Measurements from ENCODE around the gene KIAA1671. TPM values are rescaled to one million over a fixed set of nuclear protein-coding genes. Genes with fewer than 3 reads are reported as not detected.
"Not testable (repeated sequence)": the region's sequence is repeated elsewhere in the genome, so short reads cannot be mapped to it uniquely, and the experiment has no call there.

KIAA1671 gene
- polyA plus RNA-seq, 1 donor, result 34.8 TPM

- DNase-seq (ENCODE audit: low read depth), result no peak
Measured at GRCh38 chr22:25170426-25170980, 218.0 kb downstream of the KIAA1671 start.

- no peak for DNase-seq (ENCODE audit: low read depth)
Measured at GRCh38 chr22:25172153-25172552, 219.6 kb downstream of the KIAA1671 start.

DNA sequence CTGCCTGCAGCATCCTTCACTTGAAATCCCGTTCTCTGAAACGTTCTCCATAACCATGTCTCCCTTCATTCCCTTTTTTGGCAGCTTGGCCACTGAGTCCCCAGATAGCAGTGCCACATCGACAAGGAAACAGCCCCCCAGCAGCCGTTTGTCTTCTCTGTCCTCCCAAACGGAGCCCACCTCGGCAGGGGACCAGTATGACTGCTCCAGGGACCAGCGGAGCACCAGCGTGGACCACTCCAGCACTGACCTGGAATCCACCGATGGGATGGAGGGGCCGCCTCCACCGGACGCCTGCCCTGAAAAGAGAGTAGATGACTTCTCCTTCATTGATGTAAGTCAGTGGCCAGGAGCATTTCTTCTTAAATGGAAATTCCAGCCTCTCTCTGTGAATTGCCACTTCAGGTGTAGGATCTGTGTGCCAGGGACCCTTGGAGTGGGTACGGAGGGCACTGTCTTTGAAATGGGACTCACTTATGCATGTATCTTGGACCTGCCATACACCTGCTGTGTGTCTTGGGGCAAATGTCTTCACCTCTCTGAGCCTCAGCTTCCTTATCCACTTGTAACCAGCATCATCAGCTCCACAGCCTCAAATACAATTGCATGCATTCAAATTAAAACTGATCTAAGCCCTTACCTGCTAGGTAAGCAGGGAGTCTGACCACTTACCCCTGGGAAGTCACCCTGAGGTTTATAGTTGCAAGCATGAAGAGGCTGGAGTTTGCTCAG, 221.8 kb downstream of the KIAA1671 start:
- no peak for DNase-seq (ENCODE audit: low read depth)

- no peak for DNase-seq (ENCODE audit: low read depth)
Measured at GRCh38 chr22:25174888-25175411, 222.4 kb downstream of the KIAA1671 start.

GRCh38 chr22:25176175-25176574, 223.7 kb downstream of the KIAA1671 start:
- no peak for DNase-seq (ENCODE audit: low read depth)

DNA sequence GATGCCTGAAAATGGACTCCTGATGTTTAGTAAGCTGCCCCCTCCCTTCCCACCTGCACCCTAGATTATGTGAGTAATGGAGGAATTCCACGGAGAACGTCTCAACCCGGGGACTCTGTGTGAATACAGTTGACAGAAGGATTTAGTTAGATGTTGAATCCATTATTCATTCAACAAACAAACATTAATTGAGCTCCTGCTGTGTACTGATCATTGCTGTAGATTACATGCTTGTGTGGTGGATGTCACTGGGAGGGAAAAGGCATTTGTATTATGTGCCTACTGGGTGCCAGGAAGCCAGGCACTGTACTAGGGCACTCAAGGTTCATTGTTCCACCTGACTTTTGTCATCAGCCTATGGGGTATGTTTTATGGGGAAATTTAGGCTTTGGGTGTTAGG, 224.3 kb downstream of the KIAA1671 start:
- DNase-seq (ENCODE audit: low read depth), result no peak

GRCh38 chr22:25177226-25177625, 224.7 kb downstream of the KIAA1671 start:
- DNase-seq (ENCODE audit: low read depth), result no peak

- no peak for DNase-seq (ENCODE audit: low read depth)
Measured at GRCh38 chr22:25177895-25178294, 225.4 kb downstream of the KIAA1671 start.

DNA sequence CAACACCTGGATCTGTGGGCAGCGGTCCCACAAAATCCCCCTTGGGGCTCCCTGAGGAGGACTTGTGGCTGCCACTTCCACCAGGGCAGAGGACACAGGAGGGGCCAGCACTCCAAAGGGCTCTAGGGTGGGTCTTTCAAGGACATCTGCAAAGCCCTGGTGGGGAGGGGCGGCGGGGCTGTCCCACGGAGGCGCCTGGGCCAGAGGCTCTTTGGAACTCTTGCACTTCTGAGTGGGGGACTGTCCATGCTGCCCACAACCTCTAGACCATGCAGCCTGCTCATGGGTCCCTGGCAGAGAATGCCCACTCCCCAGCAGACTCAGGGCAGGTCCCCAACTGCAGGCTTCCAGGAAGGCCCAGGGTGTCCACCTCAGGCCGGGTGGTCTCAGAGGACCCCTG, 225.8 kb downstream of the KIAA1671 start:
- not testable (repeated sequence) for DNase-seq (ENCODE audit: low read depth)

DNA sequence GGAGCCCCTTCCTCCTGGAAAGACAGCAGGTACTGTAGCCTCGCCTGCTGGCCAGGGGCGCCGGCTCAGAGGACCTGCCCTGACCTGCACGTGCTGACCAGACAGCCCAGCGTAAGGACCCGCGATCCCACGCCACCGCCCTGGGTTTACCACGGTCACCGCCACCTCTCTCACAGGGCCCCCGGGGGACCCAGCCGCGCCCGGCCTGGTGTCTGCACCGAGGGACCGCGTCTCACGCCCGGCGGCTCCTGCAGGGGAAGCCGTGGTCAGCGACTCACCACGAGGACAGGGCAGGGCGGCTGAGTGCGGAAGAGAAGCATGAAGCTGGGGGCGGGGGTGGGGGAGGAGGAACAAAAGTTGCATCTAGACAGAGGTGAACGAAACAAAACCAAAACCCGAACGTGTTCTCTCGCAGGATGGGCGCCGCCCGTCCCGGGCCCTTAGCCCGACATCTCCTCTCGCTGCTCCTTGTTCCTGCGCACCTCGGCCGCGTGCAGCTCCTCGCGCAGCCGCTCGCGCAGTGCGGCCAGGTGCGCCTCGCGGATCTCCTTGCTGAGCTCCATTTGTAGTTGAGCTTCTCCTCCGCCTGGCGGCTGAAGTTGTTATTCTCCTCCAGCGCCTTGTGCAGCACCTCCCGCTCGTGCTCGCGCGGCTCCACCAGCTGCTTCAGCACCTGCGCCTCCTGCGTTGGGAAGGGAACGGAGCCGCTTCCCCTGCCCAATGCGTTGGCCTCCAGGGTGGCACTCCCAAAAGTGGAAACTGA, 226.5 kb downstream of the KIAA1671 start:
- DNase-seq (ENCODE audit: low read depth), result not testable (repeated sequence)

- DNase-seq (ENCODE audit: low read depth), result no peak
Measured at GRCh38 chr22:25182131-25183110, 229.9 kb downstream of the KIAA1671 start.

- DNase-seq (ENCODE audit: low read depth), result no peak
Measured at GRCh38 chr22:25183949-25184619, 231.6 kb downstream of the KIAA1671 start.

GRCh38 chr22:25186140-25186539, 233.6 kb downstream of the KIAA1671 start:
- DNase-seq (ENCODE audit: low read depth), result no peak

DNA sequence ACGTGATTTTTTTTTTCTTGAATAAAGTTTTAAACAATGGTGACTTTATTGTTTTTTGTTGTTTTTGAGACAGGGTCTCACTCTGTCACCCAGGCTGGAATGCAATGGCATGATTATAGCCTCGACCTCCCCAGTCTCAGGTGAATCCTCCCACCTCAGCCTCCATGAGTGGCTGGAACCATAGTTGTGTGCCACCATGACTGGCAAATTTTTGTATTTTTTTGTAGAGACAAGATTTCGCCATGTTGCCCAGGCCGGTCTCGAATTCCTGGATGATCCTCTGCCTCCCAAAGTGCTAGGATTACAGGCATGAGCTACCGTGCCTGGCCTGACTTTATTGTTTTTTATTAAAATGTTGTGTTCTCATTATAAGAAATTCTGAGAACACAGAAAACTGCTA, 235.0 kb downstream of the KIAA1671 start:
- no peak for DNase-seq (ENCODE audit: low read depth)

GRCh38 chr22:25192406-25192805, 239.9 kb downstream of the KIAA1671 start:
- no peak for DNase-seq (ENCODE audit: low read depth)

- no peak for DNase-seq (ENCODE audit: low read depth)
Measured at GRCh38 chr22:25193130-25193529, 240.6 kb downstream of the KIAA1671 start.

DNA sequence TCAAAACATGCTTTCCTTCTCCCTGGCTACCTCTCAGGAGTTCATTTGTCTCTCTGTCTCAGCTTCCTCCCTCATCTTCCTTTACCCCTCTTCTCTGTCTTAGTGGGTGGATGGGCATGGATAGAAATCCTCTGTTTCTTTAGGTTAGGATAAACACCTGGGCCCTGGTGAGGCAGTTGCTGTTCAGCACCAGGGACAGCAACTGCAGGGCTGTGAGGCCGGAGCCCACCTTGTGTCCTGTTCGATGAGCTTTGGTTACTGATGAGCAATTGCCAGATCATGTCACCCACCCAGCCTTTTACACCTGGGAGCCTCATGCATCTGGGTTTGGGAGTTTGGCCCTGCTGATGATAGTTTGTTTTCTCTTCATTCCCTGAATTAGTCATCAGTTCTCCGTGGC, 241.0 kb downstream of the KIAA1671 start:
- no peak for DNase-seq (ENCODE audit: low read depth)

DNA sequence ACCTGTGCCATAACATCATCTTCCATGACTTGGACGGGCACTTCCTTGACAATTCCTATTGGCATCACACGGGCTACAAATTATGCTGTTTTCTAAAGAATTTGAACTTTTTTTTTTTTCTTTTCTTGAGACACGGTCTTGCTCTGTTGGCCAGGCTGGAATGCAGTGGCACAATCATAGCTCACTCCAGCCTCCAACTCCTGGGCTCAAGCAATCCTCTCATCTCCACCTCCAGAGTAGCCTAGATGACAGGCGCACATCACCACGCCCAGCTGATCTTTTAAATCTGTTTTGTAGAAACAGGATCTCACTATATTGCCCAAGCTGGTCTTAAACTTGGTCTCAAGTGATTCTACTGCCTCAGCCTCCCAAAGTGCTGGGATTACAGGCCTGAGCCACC, 243.8 kb downstream of the KIAA1671 start:
- DNase-seq (ENCODE audit: low read depth), result no peak

DNA sequence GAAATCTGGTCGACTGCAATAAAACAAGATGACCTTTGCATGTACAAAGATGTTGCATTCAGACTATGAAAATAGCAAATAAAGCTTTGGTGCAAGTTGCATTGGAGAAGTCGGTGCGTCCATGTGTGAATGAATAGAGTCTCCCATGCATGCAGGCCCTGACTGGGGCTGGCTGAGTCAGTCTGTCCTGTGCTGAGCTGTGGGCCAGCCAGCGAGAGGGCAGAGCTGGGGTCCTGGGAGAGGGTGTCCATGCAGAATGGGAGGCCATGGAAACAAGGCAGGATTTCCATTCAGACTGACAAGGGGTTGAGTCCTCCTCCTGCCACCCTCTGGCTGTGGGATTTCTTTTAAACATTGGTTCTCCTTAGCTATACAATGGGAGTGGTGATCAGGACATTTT, 244.8 kb downstream of the KIAA1671 start:
- DNase-seq (ENCODE audit: low read depth), result no peak

- DNase-seq (ENCODE audit: low read depth), result no peak
Measured at GRCh38 chr22:25199731-25200520, 247.4 kb downstream of the KIAA1671 start, which contains the start of gene CRYBB3. Gene CRYBB3 (plus strand): TSS chr22:25199858. CDS start chr22:25201397, 1,539 bp downstream.
